Measurements from ENCODE around the gene DDX31.

The DDX31 gene

DNA sequence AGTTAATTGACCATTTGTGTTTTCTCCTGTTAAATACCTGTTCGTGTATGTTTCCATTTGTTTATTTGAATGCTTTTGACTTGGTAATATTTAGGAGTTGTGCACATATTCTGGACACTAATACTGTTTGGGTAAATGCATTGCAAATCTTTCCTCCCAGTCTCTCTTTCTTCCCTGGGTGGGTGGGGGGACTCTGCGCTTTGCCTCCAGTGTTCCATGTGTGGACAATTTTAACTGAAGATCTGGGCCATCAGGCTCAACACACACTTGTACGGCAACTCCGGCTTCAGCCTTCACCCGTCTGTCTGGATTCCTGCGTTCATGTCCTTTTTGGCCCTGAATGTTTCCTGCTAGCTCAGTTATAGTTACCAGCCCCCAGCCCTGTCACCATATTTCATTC lies 40.5 kb upstream of the DDX31 start:
- in situ Hi-C loops (cut with MboI; ENCODE audit: low sequenced_read_pairs, unreplicated experiment), result no loop called here
- DNase-seq (ENCODE audit: low spot score), result no peak
- TF ChIP-seq, protein P1, sequence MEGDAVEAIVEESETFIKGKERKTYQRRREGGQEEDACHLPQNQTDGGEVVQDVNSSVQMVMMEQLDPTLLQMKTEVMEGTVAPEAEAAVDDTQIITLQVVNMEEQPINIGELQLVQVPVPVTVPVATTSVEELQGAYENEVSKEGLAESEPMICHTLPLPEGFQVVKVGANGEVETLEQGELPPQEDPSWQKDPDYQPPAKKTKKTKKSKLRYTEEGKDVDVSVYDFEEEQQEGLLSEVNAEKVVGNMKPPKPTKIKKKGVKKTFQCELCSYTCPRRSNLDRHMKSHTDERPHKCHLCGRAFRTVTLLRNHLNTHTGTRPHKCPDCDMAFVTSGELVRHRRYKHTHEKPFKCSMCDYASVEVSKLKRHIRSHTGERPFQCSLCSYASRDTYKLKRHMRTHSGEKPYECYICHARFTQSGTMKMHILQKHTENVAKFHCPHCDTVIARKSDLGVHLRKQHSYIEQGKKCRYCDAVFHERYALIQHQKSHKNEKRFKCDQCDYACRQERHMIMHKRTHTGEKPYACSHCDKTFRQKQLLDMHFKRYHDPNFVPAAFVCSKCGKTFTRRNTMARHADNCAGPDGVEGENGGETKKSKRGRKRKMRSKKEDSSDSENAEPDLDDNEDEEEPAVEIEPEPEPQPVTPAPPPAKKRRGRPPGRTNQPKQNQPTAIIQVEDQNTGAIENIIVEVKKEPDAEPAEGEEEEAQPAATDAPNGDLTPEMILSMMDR (IDR thresholded peaks at IDR 0.05; ENCODE audit: borderline replicate concordance, control extremely low read depth, extremely low read depth, insufficient read depth, missing control alignments), result no peak

DNA sequence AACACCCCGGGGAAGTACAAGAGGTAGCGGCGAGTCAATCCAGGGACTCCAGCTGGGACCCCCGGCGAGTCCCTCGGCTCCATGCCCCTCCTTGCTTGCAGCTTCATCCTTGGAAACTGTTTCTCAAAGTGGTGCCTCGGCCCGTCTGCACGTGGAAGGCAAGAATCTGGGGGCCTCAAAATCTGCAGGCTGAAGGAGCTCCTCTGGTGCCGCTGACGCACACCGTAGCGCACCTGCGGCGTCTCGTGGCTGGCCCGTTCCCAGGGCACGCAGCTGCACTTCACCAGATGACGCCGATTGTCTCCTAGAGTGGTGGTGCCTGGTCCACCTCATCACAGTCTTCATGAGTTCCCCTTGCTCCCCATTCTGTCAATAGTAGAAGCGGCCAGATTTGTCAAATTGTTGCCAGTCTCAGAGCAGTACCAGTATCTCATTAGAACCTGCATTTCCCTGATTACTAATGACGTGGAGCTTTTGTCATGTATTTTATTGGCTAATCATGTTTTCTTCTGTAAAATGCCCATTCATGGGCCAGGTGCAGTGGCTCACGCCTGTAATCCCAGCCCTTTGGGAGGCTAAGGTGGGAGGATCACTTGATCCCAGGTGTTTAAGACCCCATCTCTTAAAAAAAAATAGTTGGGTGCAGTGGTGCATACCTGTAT lies 39.1 kb upstream of the DDX31 start:
- in situ Hi-C loops (cut with MboI; ENCODE audit: low sequenced_read_pairs, unreplicated experiment), result no loop called here
- TF ChIP-seq, protein P1 (IDR thresholded peaks at IDR 0.05; ENCODE audit: borderline replicate concordance, control extremely low read depth, extremely low read depth, insufficient read depth, missing control alignments), result no peak
- no peak for DNase-seq (ENCODE audit: low spot score)

DNA sequence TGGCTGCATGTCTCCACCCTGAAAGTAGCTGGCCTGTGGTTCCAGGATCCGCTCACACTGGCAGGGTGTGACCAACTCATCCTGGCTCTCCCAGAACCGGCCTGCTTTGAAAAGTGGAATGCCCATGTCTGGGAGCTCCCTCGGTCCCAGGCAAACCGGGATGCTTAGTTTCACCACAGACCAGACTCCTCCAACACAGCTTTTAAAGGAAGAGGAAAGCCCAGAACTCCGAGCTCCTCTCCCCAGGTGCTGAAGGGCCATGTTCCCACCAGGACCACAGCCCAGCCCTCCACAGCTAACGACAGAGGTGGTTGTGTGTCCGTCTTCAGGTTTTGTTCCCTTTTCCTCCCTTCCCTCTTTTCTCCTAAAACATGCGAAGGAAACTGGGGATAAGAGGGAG lies 38.5 kb upstream of the DDX31 start:
- DNase-seq (ENCODE audit: low spot score), result no peak
- in situ Hi-C loops (cut with MboI; ENCODE audit: low sequenced_read_pairs, unreplicated experiment), result no loop called here
- TF ChIP-seq, protein P1 (IDR thresholded peaks at IDR 0.05; ENCODE audit: borderline replicate concordance, control extremely low read depth, extremely low read depth, insufficient read depth, missing control alignments), result no peak

DNA sequence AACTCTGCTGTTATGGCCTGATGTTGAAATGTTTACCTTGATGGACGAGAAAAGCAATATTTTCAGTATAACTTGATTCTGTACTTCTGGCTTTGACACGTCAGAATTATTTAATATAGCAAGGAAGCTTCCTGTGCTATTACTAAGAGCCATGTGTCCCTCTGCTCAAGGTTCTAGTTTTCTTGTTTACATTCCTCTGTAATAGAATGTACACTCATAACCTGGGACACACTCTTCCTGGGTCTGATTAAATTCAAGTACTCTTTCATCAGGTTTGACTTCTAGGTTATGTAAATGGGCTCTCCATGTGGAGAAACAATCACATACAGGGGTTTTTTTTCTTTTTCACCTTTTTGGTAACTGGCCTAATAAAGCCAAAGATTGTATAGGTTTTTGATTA lies 33.6 kb upstream of the DDX31 start:
- no peak for DNase-seq (ENCODE audit: low spot score)
- TF ChIP-seq, protein P1 (IDR thresholded peaks at IDR 0.05; ENCODE audit: borderline replicate concordance, control extremely low read depth, extremely low read depth, insufficient read depth, missing control alignments), result no peak
- in situ Hi-C loops (cut with MboI; ENCODE audit: low sequenced_read_pairs, unreplicated experiment), result no loop called here

DNA sequence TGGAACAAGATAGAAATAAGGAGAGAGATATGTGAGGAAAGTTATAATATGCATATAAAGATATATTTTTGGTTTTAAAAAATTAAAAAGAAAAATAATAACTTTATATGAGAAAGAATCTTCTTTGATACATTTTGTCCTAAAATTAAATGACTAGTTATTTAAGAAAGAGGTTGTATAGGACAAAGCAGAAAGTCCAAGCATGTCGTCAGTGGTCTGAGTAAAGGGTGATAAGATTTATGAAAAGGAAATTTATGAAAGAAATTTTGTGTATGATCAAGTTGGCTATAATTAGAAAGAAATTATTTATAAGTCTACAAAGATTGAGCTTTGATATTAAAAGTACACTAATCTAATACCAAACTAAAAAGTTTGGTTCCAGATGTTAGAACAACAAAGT lies 32.5 kb upstream of the DDX31 start:
- DNase-seq (ENCODE audit: low spot score), result no peak
- in situ Hi-C loops (cut with MboI; ENCODE audit: low sequenced_read_pairs, unreplicated experiment), result no loop called here
- TF ChIP-seq, protein P1 (IDR thresholded peaks at IDR 0.05; ENCODE audit: borderline replicate concordance, control extremely low read depth, extremely low read depth, insufficient read depth, missing control alignments), result no peak

DNA sequence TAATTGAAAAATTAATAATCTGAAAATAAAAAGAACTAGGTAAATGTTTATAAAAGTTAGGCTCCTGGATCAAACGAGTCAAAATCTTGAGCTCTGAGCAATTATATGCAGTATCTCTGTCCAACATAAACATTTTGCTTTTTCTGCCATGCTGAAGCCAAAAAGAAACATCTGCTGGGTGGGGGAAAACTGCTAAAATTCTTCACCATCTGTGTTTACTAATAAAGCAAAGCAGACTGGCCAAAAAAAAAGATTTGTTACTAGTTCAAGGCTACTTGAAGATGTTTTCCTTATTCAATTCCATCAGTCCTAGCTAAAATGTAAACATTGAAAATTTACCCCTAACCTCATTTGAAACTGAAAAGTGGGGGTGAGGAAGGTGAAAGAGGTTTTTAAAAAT lies 30.2 kb upstream of the DDX31 start:
- in situ Hi-C loops (cut with MboI; ENCODE audit: low sequenced_read_pairs, unreplicated experiment), result no loop called here
- no peak for DNase-seq (ENCODE audit: low spot score)
- TF ChIP-seq, protein P1 (IDR thresholded peaks at IDR 0.05; ENCODE audit: borderline replicate concordance, control extremely low read depth, extremely low read depth, insufficient read depth, missing control alignments), result no peak
